Peyer's patch (tissue), 4 donors: ENCODE measurements around the gene PBX1. TPM values are rescaled to one million over a fixed set of nuclear protein-coding genes. Genes with fewer than 3 reads are reported as not detected.

ENCODE experiments used
- DNase-seq, 3 donors: peaks; one replicate each; pipeline ENCODE4 v3.0.0-alpha.2; 2017 to 2019
- H3K27ac ChIP-seq, 4 donors: fragments of 200-600 bp; sonication (generic); one replicate each; pipeline ENCODE4 v1.5.1; 2016 to 2019
- H3K27me3 ChIP-seq, 2 donors: fragments of 200-600 bp; sonication (generic); one replicate each; pipeline ENCODE4 v1.5.1; 2019
- H3K36me3 ChIP-seq, 3 donors: fragments of 200-600 bp; sonication (generic); one replicate each; pipeline ENCODE4 v1.5.1; 2016 to 2019
- H3K4me1 ChIP-seq, 4 donors: fragments of 200-600 bp; sonication (generic); one replicate each; pipeline ENCODE4 v1.5.1; 2016 to 2019
- H3K4me3 ChIP-seq, 4 donors: fragments of 200-600 bp; sonication (generic); 1 replicate in 3 of 4; 2 replicates in 1 of 4; pipeline ENCODE4 v1.5.1; 2016 to 2019; ENCODE audit warnings: mild to moderate bottlenecking in 1 of 4
- H3K9me3 ChIP-seq, 4 donors: fragments of 200-600 bp; sonication (generic); one replicate each; pipeline ENCODE4 v1.5.1; 2016 to 2019; ENCODE audit warnings: mild to moderate bottlenecking in 1 of 4
- POLR2A ChIP-seq, 2 donors: fragments of 450-650 bp; IDR thresholded peaks; one replicate each; pipeline ENCODE4 v1.5.1; 2017; ENCODE audit warnings: antibody characterized with exemption in 2 of 2, mild to moderate bottlenecking in 2 of 2, moderate library complexity in 2 of 2
- total RNA-seq, 4 donors: library from RNA; depleted of rRNA; stranded (reverse); fragments of >200 nt; gene quantifications; one replicate each; pipeline ENCODE4 v1.1.0, GENCODE V29; 2016
- TF ChIP-seq, protein P1 (sequence below), 6 experiments: fragments of 450-650 bp in 4 of 6; fragments of 200-600 bp in 2 of 6; sonication (generic) in 1 of 6; IDR thresholded peaks; one replicate each; pipeline ENCODE4 v1.5.1; 2017 to 2019; ENCODE audit warnings: antibody characterized with exemption in 6 of 6, mild to moderate bottlenecking in 3 of 6, moderate library complexity in 1 of 6

Gene PBX1
- total RNA-seq, 4 donors from 2014 or later = 20.6 to 57.5 (median 40.4) TPM

DNA sequence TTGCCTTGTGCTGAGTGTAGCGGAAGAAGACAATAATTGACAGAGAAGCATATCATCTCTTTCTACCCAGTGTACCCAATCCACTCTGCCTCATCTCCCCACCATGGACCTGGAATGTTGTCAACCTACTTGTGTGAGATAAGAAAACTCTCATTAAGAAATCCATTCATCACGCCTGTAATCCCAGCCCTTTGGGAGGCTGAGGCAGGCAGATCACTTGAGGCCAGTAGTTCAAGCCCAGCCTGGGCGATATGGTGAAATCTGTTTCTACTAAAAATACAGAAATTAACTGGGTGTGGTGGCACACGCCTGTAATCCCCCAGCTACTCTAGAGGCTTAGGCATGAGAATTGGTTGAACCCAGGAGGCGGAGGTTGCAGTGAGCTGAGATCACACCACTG is 209.6 kb downstream of the PBX1 start:
- peaks cover 0 to 71% (median 11%) of the 10 kb centered on the region in 4 donors for H3K4me1 ChIP-seq

DNA sequence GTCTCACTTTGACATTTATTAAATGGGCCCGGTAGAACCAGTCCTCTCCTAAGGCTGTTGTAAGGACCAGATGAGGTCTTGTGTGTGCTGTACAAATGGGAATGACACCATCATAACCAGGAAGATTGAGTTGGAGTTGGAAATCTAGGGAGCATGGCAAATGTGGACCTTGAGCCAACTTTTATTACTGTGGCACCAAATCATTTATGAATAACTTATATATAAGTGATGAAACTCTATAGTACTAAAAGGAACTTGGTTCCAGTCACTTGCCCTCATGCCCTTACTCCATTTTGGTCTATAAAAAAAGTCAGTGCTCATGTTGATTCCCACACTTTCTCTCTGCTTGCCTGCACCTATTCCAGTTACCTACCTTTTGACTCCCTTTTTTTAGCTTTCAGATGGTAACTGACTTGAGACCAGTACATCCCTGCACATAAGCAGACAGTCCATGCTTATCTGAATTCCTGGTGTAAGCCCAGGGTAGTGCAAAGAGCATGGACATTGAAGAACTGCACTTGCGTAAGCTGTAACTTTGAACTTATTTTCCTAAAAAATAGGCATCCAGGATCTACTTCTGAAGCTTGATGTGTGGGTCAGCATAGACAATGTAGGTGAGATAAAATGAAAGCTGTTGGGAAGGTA is 210.6 kb downstream of the PBX1 start:
- peak overlapping the region in 2 of 4 donors; percentile 71 to 88 for H3K27ac ChIP-seq
- no peaks in the 10 kb centered on the region for H3K36me3 ChIP-seq
- no peaks in the 10 kb centered on the region for H3K9me3 ChIP-seq
- no peak overlapping the region for H3K4me3 ChIP-seq
- no peak for TF ChIP-seq POLR2A (IDR thresholded peaks at IDR 0.05)
- TF ChIP-seq, protein P1, sequence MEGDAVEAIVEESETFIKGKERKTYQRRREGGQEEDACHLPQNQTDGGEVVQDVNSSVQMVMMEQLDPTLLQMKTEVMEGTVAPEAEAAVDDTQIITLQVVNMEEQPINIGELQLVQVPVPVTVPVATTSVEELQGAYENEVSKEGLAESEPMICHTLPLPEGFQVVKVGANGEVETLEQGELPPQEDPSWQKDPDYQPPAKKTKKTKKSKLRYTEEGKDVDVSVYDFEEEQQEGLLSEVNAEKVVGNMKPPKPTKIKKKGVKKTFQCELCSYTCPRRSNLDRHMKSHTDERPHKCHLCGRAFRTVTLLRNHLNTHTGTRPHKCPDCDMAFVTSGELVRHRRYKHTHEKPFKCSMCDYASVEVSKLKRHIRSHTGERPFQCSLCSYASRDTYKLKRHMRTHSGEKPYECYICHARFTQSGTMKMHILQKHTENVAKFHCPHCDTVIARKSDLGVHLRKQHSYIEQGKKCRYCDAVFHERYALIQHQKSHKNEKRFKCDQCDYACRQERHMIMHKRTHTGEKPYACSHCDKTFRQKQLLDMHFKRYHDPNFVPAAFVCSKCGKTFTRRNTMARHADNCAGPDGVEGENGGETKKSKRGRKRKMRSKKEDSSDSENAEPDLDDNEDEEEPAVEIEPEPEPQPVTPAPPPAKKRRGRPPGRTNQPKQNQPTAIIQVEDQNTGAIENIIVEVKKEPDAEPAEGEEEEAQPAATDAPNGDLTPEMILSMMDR (IDR thresholded peaks at IDR 0.05) = peak in 3 of 6 experiments; percentile 32 to 44 (median 38)
- H3K27me3 ChIP-seq = no peaks in the 10 kb centered on the region
- DNase-seq = no peak
- peaks cover 0 to 81% (median 11%) of the 10 kb centered on the region in 4 donors for H3K4me1 ChIP-seq

More for the DNA sequence above, 209.6 kb downstream of the PBX1 start:
- TF ChIP-seq, protein P1 (IDR thresholded peaks at IDR 0.05) = no peak
- no peak for TF ChIP-seq POLR2A (IDR thresholded peaks at IDR 0.05)
- Histone ChIP-seq H3K27me3 (no peaks in the 10 kb centered on the region), H3K36me3 (no peaks in the 10 kb centered on the region), H3K9me3 (no peaks in the 10 kb centered on the region), H3K27ac (peak overlapping the region in 2 of 4 donors; percentile 55 to 66), H3K4me3 (no peak overlapping the region)
- no peak for DNase-seq

DNA sequence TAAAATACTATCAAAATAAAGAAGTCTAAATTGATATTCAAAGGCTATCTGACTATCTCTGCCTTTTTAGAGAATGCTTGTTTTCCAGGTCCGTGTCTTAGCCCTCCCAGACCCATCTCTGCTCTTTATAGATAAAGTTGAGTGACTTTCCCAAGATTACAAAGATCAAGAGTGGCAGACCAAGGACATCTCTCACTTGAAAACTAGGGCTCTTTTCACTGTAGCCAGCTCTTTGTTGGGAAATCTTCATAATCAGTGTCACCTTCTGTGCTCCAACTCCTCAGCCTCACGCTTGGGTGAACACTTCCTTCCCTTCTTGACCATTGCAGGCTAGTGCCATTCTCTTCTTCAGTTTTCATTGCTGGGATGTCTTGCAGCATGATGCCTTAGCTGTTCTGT is 211.1 kb downstream of the PBX1 start:
- no peak for TF ChIP-seq POLR2A (IDR thresholded peaks at IDR 0.05)
- TF ChIP-seq, protein P1 (IDR thresholded peaks at IDR 0.05) = no peak
- DNase-seq = no peak
- Histone ChIP-seq H3K36me3 (no peaks in the 10 kb centered on the region), H3K4me3 (no peak overlapping the region), H3K4me1 (peaks cover 0 to 85% (median 11%) of the 10 kb centered on the region in 4 donors), H3K9me3 (no peaks in the 10 kb centered on the region), H3K27ac (peak overlapping the region in 2 of 4 donors; percentile 71 to 88), H3K27me3 (no peaks in the 10 kb centered on the region)

DNA sequence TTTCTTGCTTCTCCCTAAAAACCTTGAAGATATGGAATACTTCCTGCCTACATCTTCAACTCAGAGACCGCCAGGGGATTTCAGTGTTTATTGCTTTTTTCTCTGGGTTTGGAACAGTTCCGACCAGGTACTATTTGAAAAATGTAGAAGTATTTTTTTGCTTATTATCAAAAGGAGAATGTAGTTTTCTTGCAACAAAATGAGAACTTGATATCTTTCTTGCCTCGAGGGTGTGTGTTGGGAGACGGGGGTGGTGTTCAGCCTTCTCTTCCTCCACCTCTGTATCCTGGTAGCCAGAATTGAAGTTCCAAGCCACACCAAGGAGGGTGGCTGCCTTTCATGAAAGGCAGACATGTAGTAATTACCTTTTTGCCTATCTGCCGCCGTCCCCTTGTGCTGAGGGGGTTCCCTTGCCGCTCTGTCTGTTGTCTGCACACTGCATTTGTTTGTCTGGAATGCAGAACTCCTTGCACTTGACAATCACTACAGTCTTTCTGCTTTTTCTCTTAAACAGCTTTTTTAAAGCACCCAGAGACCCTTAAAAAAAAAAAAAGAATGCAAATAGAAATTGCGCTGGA is 212.1 kb downstream of the PBX1 start:
- Histone ChIP-seq H3K4me3 (no peak overlapping the region), H3K36me3 (no peaks in the 10 kb centered on the region), H3K27ac (peak overlapping the region; percentile 8 to 88 (median 48)), H3K27me3 (no peaks in the 10 kb centered on the region), H3K9me3 (no peaks in the 10 kb centered on the region), H3K4me1 (peaks cover 0 to 89% (median 11%) of the 10 kb centered on the region in 4 donors)
- DNase-seq = no peak
- no peak for TF ChIP-seq POLR2A (IDR thresholded peaks at IDR 0.05)
- TF ChIP-seq, protein P1 (IDR thresholded peaks at IDR 0.05) = no peak

DNA sequence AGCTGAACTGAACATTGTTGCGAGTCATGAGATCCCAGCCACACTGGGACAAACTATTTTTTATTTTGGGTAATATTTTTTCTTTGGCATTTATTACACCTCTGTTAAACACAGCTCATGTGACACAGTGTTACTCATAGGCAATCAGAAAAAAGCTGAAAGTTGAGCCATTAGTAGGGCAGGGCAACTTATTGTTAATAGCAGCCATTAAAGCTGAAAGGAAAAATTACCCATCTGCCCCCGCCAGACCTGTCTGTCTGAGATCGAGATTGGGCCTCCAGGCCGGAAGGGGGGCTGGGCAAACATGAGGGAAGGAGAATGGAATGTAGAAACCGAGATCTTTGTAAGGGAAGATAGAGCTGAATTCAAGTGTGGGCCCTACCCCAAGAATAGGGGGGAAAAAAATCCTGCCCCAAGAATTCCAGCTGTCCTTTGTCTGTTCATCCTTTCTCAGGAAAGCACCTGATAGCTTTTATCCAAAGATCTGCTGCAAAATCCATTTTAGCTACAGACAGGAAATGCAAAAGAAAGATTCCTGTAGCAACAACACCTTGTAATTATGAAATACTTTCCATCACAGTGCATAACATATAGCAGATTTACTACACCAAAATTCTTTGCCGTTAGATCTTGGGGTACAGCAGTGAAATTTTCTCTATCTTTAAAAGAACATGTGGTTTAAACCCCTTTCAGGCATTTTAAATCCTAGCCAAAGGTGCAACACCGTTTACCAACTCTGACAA is 212.8 kb downstream of the PBX1 start:
- DNase-seq = peak in 2 of 3 donors; percentile 69
- TF ChIP-seq POLR2A (IDR thresholded peaks at IDR 0.05) = no peak
- TF ChIP-seq, protein P1 (IDR thresholded peaks at IDR 0.05) = no peak
- Histone ChIP-seq H3K4me1 (peaks cover 0 to 87% (median 11%) of the 10 kb centered on the region in 4 donors), H3K4me3 (no peak overlapping the region), H3K36me3 (no peaks in the 10 kb centered on the region), H3K27me3 (no peaks in the 10 kb centered on the region), H3K9me3 (no peaks in the 10 kb centered on the region), H3K27ac (peak overlapping the region; percentile 8 to 88 (median 52))
